Epithelial cell of proximal tubule (primary cell): Measurements from ENCODE around the gene PARD3B. TPM values are rescaled to one million over a fixed set of nuclear protein-coding genes. Genes with fewer than 3 reads are reported as not detected.

Source experiments
- DNase-seq: peaks from one replicate; pipeline ENCODE4 v3.0.0-alpha.2; 2011; ENCODE audit warnings: low read depth
- H3K4me3 ChIP-seq: 2 replicates; pipeline ENCODE4 v1.5.1; 2011; ENCODE audit warnings: low read depth, mild to moderate bottlenecking, low read length
- CTCF ChIP-seq: conservative IDR thresholded peaks from 2 replicates; pipeline ENCODE4 v1.5.1; 2012; ENCODE audit warnings: low read depth, mild to moderate bottlenecking, low read length
- total RNA-seq: library from RNA; depleted of rRNA; stranded (reverse); fragments of >200 nt; gene quantifications from 2 replicates; pipeline ENCODE4 v1.2.3, GENCODE V29; 2015

PARD3B gene
- total RNA-seq, 1 donor from 2014 or later: 3.6 TPM

- TF ChIP-seq CTCF: no peak
- no peak overlapping the region for H3K4me3 ChIP-seq
- no peak for DNase-seq
Observed at GRCh38 chr2:205660521-205661124, 1115.3 kb downstream of the PARD3B start.

- no peak for DNase-seq
- no peak overlapping the region for H3K4me3 ChIP-seq
- no peak for TF ChIP-seq CTCF
Observed at GRCh38 chr2:205661281-205661680, 1116.0 kb downstream of the PARD3B start.

- no peak overlapping the region for H3K4me3 ChIP-seq
- no peak for DNase-seq
- no peak for TF ChIP-seq CTCF
Observed at GRCh38 chr2:205662206-205662965, 1117.1 kb downstream of the PARD3B start.

DNA sequence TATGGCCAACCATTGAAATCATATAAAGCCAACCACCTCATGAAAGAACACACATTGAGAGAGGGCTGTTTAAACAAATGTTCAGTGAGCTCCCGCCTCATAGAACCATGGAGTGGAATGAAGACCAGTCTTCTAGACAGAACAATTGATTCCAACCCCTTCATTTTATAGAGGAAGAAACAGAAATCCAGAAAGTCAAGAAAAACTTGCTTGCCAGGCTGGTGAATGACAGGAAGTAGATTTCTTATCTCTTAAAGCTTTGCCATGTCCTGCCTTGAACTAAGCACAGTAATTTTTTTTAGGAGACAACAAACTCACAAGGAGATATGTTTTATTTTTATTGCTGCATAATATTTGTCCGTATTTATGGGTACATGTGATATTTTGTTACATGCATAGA is 1120.5 kb downstream of the PARD3B start:
- DNase-seq: no peak
- H3K4me3 ChIP-seq: no peak overlapping the region
- TF ChIP-seq CTCF: no peak
